Measurements from ENCODE around the gene ARHGEF7.

GRCh38 chr13:111339366-111340143 is 224.4 kb downstream of the ARHGEF7 start:
- TF ChIP-seq RORB (CRISPR knock-in tag; IDR thresholded peaks at IDR 0.05), result no peak
- TF ChIP-seq E2F5 (CRISPR knock-in tag; IDR thresholded peaks at IDR 0.05), result no peak
- no peak for TF ChIP-seq ZNF512 (CRISPR knock-in tag; IDR thresholded peaks at IDR 0.05; ENCODE audit: borderline replicate concordance)
- no peak for TF ChIP-seq PRDM15 (CRISPR knock-in tag; IDR thresholded peaks at IDR 0.05)
- TF ChIP-seq MYBL2 (CRISPR knock-in tag; IDR thresholded peaks at IDR 0.05), result no peak
- no peak for TF ChIP-seq AFF4 (CRISPR knock-in tag; IDR thresholded peaks at IDR 0.05; ENCODE audit: borderline replicate concordance)
- TF ChIP-seq ZNF263 (CRISPR knock-in tag; IDR thresholded peaks at IDR 0.05; ENCODE audit: low read depth), result no peak
- TF ChIP-seq USF1 (CRISPR knock-in tag; IDR thresholded peaks at IDR 0.05), result no peak
- no peak for TF ChIP-seq ATF3 (CRISPR knock-in tag; conservative IDR thresholded peaks at IDR 0.05)
- no peak for TF ChIP-seq NR2C2 (CRISPR knock-in tag; IDR thresholded peaks at IDR 0.05)
- no peak for TF ChIP-seq CTCF (IDR thresholded peaks at IDR 0.05)
- TF ChIP-seq ESRRA (CRISPR knock-in tag; IDR thresholded peaks at IDR 0.05; ENCODE audit: borderline replicate concordance), result no peak
- no peak for TF ChIP-seq ZNF423 (CRISPR knock-in tag; IDR thresholded peaks at IDR 0.05)
